ELF-1 (cell line): ENCODE measurements around the gene P2RX2.
A peak's percentile ranks its signal among the peaks of the same experiment; 100 is the strongest.

ENCODE experiments used
- DNase-seq: peaks from one replicate; pipeline ENCODE4 v3.0.0-alpha.2; 2016; ENCODE audit warnings: low read depth, low spot score

P2RX2 gene

GRCh38 chr12:132619386-132620112, 973 bp downstream of the P2RX2 start:
- no peak for DNase-seq

- DNase-seq: no peak
Observed at GRCh38 chr12:132620113-132620898, 1.7 kb downstream of the P2RX2 start.

GRCh38 chr12:132620899-132621656, 2.5 kb downstream of the P2RX2 start:
- no peak for DNase-seq

- DNase-seq: no peak
Observed at GRCh38 chr12:132621657-132622435, 3.3 kb downstream of the P2RX2 start.

- DNase-seq: peak; percentile 45
Observed at GRCh38 chr12:132622437-132623071, 4.0 kb downstream of the P2RX2 start.

GRCh38 chr12:132623072-132623869, 4.7 kb downstream of the P2RX2 start:
- peak; percentile 68 for DNase-seq

DNA sequence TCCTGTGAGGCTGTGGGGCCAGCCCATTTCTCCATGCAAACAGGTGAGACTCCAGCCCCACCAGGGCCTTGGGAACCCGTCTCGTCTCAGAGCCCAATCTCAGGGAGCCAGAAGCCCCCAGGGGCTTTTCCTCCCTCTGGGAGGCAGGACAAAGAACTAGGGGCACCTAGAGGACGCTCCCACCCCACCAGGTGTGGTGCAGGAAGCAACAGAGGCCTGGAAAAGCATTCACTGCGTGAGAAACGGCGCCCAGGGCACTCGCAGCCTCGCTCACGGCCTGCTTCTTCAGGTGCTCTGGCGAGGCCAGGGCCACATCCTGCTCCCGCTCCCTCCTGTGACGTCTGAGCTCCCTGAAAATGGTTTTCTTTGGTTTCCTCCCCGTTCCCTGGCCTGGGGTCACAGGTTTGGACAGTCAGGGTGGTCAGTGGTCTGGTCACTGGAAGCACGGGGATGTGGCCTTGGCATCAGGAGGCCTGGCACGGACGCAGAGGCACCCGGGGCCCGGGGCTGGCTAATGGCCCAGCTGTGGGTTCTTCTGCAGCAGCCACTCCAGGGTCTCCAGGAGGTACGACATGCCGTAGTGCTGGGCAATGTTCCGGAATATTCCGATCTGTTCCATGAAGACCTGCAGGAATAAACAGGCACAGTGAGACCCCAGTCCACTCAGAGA, 5.7 kb downstream of the P2RX2 start:
- no peak for DNase-seq

GRCh38 chr12:132624910-132625630, 6.5 kb downstream of the P2RX2 start:
- DNase-seq: no peak

GRCh38 chr12:132625731-132626430, 7.3 kb downstream of the P2RX2 start:
- DNase-seq: no peak

DNA sequence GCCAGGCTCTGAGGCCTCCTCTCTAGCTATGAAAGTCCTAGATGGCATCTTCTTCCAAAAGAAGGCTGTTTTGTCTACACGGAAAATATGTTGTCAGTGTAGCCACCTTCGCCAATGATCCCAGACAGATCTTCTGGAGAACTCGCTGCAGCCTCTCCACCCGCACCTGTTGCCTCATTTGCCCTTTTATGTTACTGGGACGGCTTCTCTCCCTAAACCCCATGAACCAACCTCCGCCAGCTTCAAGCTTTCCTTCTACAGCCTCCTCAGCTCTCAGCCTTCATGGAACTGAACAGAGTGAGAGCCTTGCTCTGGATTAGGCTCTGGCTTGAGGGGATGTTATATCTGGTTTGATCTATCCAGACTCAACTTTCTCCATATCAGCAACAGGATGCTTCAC, 10.8 kb downstream of the P2RX2 start:
- no peak for DNase-seq

DNA sequence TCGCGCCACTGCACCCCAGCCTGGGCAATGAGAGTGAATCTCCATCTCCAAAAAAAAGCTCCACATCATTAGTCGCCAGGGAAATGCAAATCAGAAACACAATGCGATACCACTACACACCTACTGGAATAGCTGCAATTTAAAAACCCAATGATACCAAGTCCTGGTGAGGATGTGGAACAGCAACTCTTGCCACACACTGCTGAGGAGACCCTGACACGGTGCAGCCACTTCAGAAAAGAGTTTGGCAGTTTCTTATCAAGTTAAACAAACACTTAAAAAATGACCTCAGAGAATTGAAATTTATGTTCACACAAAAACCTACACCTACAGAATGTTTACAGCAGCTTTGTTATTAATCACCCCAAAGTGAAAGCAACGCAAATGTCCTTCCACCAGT, 12.1 kb downstream of the P2RX2 start:
- no peak for DNase-seq

DNA sequence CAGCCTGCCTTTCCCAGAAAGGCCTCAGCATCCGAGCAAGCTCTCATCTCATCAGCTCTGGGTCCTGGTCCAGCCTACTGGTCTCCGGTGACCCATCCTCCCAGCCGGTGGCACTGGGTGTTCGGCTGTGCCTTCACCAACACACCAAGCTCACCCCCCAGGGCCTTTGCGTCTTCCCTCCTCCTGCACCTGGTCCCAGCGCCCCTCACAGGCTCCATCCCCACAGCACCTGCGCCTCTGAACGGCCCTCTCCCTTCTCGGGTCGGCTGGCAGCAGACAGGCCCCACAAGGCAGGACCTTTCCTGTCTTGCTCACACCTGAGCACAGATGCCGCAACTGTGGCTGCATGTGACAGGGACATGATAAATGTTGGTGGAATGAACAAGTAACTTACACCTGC, 13.1 kb downstream of the P2RX2 start:
- no peak for DNase-seq

GRCh38 chr12:132632521-132633228, 14.1 kb downstream of the P2RX2 start:
- DNase-seq: no peak

DNA sequence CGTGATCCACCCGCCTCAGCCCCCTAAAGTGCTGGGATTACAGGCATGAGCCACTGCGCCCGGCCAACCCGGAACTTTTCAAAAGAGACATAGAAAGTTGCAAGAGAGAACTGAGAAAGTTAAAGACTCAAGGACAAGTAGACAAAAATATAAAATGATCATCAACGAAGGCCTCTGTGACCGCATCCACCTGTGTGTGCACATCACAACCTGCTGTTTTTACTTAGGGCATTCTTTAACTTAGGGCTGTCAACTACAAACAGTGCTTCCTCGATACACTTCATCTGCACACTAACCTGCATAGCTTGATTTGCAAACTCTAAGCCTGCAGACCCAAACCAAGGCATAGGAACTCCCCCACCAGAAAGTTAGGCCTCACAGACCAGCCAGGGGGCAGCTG, 14.8 kb downstream of the P2RX2 start:
- no peak for DNase-seq

DNA sequence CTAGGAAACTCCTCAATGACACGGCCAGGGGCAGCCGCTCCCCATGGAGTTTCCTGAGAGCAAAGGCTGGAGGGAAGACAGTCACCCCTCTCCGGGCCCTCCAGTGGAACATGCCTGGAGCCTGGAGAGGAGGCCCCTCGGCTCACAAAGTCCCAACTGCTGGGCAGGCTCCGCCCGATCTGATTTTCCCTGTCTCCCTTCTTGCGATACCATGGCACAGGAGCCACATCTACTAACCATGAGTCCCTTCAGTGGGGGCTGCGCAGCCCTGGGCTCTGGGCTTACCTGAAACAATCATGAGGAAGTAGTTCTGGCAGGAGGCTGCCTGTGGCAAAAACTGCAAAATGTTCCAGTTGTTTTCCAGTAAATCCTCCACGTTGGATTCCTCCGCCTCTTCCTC, 15.3 kb downstream of the P2RX2 start:
- DNase-seq: no peak

- DNase-seq: no peak
Observed at GRCh38 chr12:132634411-132634990, 15.9 kb downstream of the P2RX2 start.
